M059J (cell line): ENCODE results near the gene SAMD3. TPM values are rescaled to one million over a fixed set of nuclear protein-coding genes. Genes with fewer than 3 reads are reported as not detected.
A peak's percentile ranks its signal among the peaks of the same experiment; 100 is the strongest.
"Not testable (repeated sequence)": the region's sequence is repeated elsewhere in the genome, so short reads cannot be mapped to it uniquely, and the experiment has no call there.

Experiments
- DNase-seq: peaks from one replicate; pipeline ENCODE4 v3.0.0-alpha.2; 2012; ENCODE audit warnings: low read depth
- total RNA-seq: library from RNA; depleted of rRNA; stranded (reverse); fragments of >200 nt; shearing (Covaris generic); gene quantifications from 2 replicates; pipeline ENCODE4 v1.2.3, GENCODE V29; 2014

The SAMD3 gene
- total RNA-seq, 1 experiment from 2014 or later: 4.2 TPM

DNA sequence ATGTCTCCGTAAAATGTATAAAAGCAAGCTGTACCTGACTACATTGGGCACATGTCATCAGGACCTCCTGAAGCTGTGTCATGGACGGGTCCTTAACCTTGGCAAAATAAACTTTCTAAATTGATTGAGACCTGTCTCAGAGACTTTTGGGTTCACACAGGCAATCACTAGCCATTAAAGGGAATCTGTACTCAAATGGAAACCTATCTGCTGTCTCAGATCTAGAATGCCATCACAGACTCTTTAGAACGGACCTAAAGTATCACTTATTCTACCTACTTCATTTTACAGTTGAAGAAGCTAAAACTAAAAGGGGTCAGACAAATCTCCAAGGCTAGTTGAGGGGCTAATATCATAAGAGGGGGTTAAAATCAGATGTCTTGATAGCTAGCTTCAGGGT, 11.1 kb downstream of the SAMD3 start:
- no peak for DNase-seq

DNA sequence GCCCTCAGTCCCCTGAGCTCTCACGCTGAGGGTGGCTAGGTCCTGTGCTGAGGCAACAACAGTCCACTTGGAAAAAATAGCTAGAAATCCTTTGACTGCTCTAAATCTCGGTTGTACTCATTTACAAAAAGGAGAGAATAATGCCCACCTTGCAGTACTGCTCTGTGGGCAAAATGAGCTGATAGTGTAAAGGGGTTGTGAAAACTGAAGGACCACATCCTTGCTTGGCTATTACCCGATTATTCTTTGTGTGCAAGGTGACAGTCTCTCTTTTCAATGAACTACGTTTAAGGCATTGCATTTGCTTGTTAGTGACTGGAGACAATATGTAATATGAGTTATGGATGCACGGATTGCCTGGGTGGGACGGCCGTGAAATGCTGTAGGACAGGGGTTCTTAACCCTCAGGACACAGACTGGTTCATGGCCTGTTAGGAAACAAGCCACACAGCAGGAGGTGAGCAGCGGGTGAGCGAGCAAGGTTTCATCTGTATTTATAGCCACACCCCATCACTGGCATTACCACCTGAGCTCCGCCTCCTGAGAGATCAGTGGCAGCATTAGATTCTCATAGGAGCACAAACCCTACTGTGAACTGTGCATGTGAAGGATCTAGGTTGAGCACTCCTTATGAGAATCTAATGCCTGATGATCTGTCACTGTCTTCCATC, 14.6 kb downstream of the SAMD3 start:
- DNase-seq: no peak

DNA sequence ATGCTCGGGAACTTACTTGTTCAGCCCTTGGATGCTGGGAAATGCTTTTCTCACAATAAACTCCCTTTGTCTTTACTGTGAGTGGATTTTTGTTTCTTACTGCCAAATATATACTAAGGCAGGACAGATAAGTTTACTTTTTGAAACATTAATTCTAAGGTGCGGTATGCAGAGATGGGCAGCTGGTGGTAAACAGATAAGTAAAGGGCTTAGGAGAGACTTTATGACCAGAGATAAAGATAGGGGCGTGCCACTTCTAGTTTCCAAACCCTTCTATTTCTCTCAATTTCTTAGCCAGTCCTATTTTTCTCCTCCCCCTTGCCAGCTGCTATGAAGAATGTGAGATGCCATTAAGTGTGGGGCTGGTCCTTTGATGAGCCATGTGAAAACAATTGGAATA, 16.3 kb downstream of the SAMD3 start:
- DNase-seq: no peak

DNA sequence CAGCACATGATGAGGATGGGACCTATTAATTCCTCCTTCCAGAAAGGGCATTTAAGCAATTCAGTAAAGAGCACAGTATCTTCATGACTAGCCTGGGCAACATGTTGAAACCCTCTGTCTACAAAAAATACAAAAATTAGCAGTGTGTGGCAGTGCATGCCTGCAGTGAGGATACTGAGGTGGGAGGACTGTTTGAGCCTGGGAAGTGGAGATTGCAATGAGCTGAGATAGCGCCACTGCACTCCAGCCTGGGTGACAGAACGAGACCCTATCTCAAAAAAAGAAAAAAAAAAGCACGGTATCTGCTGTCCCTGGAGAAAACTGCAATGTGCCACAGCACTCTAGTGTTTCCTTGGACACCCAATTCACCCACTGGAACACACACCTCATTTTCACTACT, 18.4 kb downstream of the SAMD3 start:
- no peak for DNase-seq

DNA sequence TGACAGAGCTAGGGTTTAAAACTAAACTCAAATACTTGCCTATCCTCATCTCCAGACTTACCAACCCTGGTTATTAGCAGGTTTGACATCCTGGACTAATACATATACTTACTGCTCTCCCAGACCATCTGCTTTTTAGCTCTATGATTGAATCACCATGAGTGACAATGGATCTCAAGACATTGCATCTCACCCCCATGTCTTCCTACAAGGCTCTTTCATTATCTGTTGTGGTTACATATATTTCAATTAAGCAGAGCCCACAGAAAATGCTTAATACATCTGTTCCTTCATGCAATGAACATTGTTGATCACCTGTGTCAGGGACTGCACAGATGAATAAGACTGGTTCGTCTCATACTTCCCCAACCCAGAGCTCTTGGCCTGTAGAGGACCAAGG, 19.4 kb downstream of the SAMD3 start:
- no peak for DNase-seq

DNA sequence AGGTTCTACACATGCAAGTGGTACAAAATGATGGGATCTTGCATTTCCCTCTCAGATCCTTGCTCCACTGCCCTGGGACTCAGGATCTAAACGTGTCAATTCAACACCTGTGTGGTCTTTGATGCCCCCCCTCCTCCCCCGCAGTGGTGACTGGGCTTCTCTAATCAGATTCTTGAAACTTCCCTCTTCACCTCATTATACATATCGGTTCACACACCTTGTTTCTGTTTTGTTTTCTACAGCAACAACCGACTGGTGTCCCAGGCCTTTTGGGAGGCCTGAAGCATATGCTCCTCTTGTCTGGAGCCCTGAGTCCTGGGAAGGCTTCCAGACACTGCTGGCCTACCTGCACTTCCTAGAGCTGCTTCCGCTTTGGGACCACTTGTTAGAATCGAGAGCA, 20.0 kb downstream of the SAMD3 start:
- no peak for DNase-seq

DNA sequence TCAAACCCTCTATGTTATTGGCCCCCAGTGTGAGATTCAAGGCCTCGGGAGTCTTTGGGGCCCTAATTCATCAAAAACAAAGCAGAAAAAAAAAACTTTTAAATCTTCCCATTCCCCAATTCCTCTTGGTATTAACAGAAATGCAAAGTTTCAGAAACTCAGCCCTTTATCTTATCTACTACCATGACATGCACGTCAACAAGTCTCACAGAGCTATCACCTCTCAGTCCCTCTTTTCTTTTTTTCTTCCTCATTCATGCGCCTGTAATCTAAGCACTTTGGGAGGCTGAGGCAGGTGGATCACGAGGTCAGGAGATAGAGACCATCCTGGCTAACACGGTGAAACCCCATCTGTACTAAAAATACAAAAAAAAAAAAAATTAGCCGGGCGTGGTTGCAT, 22.7 kb downstream of the SAMD3 start:
- DNase-seq: no peak

DNA sequence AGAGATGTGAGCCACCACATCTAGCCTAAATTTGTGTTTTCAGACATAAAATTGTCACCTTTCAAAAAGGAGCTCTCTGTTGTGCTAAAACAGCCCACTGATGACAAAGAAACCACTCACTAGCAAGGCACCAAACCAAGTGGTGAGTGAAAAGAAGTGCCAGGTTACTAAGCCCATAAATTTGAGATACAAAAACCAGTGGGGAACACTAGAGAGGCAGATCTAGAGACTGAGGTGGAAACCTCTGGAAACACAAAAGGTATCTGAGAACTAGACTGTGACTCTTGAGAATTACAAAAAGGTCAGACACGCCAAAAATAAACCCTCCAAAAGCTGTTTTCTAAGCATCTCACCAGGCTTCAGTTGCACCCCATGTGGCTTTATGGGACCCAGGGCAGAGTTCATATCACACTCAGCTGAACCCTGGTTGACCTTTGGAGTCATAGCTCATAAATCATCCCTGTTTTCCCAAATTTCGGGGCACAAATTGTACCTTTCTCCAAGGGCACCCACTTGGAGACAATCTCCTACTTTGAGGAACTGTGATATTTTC, 24.2 kb downstream of the SAMD3 start:
- no peak for DNase-seq

DNA sequence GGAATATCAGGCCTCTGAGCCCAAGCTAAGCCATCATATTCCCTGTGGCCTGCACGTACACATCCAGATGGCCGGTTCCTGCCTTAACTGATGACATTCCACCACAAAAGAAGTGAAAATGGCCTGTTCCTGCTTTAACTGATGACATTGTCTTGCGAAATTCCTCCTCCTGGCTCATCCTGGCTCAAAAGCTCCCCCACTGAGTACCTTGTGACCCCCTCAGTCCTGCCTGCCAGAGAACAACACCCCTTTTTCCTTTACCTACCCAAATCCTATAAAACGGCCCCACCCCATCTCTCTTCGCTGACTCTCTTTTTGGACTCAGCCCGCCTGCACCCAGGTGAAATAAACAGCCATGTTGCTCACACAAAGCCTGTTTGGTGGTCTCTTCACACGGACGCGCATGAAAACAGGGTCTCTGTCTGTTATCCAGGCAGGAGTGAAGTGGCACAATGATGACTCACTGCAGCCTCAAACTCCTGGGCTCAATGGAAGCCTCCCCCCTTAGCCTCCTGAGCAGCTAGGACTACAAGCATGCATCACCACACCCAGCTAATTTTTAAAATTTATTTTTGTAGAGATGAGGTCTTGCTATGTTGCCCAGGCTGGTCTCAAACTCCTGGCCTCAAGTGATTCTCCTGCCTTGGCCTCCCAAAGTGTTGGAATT, 24.8 kb downstream of the SAMD3 start:
- DNase-seq: not testable (repeated sequence)

DNA sequence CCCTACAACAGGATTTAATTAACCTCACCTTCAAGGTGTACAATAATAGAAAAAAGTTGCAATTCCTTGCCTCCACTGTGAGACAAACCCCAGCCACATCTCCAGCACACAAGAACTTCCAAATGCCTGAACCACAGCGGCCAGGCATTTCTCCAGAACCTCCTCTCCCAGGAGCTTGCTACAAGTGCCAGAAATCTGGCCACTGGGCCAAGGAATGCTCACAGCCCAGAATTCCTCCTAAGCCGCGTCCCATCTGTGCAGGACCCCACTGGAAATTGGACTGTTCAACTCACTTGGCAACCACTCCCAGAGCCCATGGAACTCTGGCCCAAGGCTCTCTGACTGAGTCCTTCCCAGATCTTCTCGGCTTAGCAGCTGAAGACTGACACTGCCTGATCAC, 28.3 kb downstream of the SAMD3 start:
- DNase-seq: not testable (repeated sequence)

DNA sequence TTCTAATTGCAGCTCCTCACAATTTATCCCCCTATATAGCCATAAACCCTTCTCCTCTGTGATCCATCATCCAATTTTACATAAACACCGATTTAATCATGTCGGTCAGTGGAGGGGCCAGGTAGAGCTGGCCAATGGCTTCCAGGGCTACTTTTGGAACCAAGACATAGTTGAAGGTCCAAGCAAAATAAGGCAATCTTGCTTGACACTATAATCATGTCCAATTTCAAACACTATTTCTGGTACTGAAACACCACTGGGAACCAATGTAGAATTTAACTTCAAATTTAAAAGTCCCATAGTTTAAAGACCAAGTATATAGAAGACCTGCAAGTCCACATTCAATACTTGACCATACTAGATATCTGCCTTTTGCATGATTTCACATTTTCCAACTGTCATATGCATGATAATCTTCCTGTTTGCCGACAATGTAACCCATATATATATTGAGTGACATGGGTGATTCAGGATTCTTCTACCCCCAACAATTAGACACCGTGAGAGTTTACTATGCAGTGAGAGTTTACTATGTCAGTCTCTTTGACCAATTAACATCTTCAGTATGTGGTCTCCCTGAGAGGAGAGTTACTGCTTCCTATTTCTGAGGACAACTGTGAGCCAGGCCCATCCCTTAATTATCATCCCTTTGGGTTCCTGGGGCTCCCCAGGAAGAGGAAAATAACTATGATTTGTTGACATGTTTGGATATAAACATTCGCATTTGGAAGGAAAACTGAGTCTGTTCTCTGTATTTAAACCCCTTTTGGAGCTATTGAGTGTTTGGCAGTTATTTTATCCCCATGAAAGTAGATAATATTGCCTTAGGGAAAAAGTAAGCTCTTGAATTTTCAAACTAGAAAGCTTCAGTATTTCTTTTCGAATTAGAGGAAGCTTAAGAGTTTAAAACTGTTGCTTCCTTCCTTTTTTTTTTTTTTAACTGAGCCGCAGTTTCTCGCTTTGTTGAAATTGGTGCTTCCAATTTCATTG, 31.8 kb downstream of the SAMD3 start:
- DNase-seq: no peak

DNA sequence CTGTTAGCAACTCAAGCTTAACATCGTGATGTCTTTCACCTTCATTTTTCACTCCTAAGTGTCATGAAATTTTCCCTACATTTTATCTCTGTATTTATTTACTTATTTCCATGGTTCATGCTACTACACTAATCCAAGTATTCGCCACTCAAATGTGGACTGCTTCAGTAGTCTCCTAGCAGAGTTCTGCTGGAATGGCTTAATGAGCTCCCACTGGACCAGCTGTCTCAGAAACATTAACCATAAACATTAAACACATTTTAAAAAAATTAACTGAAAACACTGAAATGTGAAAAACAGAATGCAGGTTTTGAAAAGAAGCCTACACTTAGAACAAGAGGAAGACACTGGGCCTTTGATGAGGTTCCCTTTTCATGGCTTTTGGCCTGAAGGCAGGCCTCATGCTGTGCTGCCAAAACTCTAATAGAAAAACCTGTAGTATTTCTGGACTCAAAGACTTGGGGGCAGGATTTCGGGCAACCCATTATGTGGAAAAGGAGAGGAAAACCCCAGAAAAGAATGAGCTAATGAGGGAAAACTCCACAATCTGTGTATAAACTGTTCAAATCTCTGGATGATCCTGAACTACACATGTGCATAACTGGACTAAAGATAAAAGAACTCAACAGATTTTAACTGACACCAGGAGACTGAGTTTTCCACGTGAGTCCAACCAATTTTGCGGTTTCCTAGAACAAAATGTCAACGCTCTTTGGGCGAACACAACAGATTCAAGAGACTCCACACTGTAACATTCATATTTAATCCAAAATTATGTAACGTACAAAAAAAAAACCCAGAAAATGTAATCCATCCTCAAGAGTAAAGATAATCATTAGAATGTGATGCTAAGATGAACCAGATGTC, 33.0 kb downstream of the SAMD3 start:
- DNase-seq: no peak

DNA sequence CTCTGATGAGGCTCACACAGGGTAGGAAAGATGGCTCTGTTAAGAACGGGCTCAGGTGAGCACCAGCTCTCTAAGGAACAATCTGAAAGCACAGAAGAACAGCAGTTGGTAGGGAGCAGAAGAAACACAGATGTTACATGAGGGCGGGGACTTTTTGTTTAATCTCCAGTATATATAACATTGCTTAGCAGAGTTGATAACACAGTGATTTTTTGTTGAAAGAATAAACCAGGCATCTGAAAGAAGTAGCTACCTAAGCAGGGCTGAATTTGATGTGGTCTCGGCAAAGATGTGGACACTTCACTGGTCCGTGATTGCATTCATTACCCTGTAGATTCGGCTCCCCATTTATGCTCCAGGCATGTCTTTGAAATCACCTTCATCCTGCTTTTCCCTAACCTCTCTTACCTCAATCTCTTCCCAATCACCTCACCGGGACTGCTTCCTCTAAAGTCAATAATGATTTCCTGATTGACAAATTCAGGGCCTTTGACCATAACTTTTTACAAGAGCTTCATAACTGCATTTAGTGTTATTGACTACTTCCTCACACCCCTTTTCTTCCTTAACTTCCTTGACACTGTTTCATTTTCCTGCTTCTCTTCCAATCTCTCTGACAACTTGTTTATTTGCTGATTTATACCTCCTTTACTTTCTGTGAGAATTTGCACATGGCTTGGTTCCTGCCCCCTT, 34.4 kb downstream of the SAMD3 start:
- DNase-seq: no peak

DNA sequence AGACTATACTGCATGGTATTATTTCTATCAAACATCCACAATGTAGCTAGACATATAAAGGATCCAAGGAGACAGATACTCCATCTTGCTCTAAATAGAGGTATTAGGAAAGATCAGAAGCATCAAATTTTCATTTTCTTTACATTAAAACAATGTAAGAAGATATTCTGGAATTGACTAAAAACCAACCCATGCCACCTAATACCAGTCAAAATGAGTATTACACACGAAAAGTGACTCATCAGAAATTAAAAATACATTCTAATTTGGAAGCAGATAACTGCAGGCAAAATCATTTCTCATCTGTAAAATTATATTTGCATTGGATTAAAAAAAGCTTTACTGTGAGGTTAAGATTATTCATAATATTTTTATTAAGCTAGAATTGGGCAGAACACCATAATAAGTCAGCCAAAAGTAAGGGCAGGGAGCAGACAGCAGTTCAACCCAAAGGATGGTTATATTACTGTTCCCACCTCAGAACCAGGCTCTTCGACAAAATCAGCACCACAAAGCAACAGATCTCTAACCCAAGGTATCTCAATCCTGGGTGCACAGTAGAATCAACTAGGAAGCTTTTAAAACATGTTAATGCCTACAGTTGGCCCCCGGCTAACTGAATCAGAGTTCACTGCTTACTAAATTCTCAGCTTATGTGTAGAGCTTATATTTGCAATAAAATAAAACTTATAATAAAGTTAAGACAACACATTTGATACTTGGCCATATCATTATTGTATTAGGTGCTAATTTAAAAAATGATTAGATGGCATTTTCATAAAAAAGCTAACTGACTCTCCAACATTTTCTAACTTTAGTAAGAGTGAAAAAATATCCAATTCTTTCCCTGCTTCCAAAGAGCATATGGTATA, 35.2 kb downstream of the SAMD3 start:
- DNase-seq: no peak

DNA sequence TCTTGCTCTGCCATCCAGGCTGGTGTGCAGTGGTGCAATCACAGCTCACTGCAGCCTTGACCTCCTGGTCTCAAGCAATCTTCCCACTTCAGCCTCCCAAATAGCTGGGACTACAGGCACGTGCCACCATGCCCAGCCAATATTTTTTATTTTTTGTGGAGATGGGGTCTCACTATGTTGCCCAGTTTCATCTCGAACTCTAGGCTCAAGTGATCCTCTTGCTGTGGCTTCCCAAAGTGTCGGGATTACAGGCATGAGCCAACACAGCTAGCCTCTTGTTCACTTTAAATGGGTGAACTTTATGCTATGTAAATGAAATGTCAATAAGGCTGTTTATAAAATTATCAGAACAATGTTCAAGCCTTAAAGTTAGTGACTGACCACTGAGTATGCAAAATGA, 37.1 kb downstream of the SAMD3 start:
- no peak for DNase-seq

DNA sequence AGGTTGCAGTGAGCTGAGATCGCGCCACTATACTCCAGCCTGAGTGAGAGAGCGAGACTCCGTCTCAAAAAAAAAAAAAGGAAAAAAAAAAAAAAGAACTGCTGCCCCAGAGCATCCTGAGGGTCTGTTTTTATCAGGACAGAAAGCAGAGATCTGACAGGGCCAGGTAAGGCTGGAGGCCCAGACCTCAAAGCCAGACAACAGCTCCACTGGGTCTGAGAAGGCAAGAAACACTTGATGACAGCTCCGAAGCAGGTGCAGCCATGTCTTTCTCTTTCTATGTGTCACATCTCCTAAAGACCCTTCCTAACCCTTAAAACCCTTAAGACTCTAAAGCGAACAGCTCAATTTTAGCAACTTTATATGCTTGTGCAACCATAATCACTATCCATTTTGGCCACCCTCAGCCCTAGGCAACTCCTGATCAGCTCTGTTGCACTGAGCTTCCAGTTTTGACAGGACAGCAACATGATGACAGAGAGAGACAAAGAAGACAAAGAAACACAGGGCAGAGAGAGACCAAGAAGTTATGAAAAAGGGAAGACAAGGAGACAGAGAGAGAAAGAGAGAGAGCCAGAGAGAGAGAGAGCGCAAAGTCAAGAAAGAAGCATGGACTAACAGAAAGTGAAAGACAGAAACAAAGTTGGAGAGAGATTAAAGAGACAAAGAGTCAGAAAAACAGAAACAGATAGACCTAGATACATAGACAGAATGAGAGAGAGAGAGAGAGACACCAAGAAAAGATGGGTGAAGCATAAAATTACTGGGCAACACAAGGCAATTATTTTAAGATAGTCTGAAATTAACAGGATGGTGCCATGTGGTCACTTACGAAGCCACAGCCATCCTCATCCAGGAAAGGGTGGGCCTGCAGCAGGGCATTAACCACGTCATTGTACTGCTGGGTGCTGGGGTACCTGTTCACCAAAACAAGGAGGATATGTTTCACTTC, 39.2 kb downstream of the SAMD3 start:
- no peak for DNase-seq

DNA sequence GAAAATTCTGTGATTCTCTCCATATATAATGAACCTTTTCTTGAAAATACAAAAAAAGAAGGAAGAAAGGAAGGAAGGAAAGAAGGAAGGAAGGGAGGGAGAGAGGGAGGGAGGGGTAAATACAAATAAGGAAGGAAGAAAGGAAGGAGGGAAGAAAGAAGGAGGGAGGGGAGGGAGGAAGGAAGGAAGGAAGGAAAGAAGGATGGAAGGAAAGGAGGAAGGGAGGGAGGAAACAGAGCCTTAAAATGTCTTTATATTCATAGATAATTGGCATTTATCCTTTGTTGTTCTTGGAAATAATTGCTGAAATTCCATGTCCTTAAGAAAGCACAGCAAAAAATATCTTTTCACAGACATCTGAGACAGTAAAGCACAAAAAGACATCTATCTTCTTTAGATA, 40.3 kb downstream of the SAMD3 start:
- no peak for DNase-seq

DNA sequence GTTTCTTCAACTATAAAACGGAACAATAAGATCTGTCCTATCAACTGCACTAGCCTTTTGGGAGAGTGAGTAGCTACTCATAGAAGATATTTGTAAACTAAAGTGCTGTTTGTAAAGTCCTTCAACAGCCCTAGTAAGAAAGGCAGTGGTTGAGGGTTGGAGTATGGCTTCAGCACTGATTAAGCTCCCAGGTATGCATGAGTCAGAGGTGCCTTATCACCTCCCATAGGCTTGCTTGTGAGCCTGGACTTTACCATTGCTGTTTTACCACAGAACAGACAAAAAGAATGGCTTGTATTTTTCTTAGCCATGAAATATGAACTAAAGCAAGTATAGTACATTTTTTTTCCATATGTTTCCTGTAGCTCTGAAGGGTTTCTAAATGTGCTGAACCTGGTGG, 44.1 kb downstream of the SAMD3 start:
- DNase-seq: peak; percentile 97

DNA sequence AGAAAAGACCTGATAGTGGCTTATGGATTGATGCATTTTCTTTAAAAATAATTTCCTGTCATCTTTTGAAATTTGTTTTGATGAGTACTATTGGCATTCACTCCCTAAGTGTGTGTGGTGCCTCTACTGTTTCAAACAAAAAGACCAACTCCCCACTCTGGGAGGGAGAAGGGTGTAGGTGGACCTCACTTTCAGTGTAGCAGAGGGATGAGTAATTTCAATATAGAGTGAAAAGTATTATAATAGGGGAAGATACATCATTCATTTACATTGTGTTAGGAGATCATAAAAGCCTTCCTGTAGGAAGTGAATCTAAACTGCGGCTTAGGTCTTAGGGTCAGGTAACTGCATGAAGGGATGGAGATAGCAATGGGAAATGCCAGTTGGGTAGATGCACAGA, 46.4 kb downstream of the SAMD3 start:
- DNase-seq: no peak
